ENCODE data around the gene ATP8B4. TPM values are rescaled to one million over a fixed set of nuclear protein-coding genes. Genes with fewer than 3 reads are reported as not detected.

The ATP8B4 gene
- total RNA-seq, 4 donors from 2014 or later = 2.7 to 6.3 (median 3.7) TPM

- H3K36me3 ChIP-seq = no peaks in the 10 kb centered on the region
- no peak overlapping the region for H3K4me3 ChIP-seq
- intact Hi-C loops (cut with DNase I) = no loop called here
- no peaks in the 10 kb centered on the region for H3K9me3 ChIP-seq
- DNase-seq (ENCODE audit: extremely low spot score) = no peak
- H3K27me3 ChIP-seq = no peaks in the 10 kb centered on the region
- TF ChIP-seq POLR2A (IDR thresholded peaks at IDR 0.05; ENCODE audit: low read depth) = no peak
- TF ChIP-seq POLR2AphosphoS5 (IDR thresholded peaks at IDR 0.05) = no peak
- no peak for TF ChIP-seq CTCF (IDR thresholded peaks at IDR 0.05)
- TF ChIP-seq EP300 (IDR thresholded peaks at IDR 0.05) = no peak
- no peaks in the 10 kb centered on the region for H3K4me1 ChIP-seq
- no peak overlapping the region for H3K27ac ChIP-seq (replicated peaks in 1 of 4)
Observed at GRCh38 chr15:50030456-50030855, 88.6 kb downstream of the ATP8B4 start.

GRCh38 chr15:50028326-50028725 lies 90.7 kb downstream of the ATP8B4 start:
- Histone ChIP-seq H3K36me3 (no peaks in the 10 kb centered on the region), H3K27ac (replicated peaks in 1 of 4) (no peak overlapping the region), H3K4me1 (peaks cover 0 to 14% (median 13%) of the 10 kb centered on the region in 4 donors), H3K4me3 (no peak overlapping the region), H3K9me3 (no peaks in the 10 kb centered on the region), H3K27me3 (no peaks in the 10 kb centered on the region)
- no peak for TF ChIP-seq EP300 (IDR thresholded peaks at IDR 0.05)
- no peak for TF ChIP-seq POLR2A (IDR thresholded peaks at IDR 0.05; ENCODE audit: low read depth)
- TF ChIP-seq POLR2AphosphoS5 (IDR thresholded peaks at IDR 0.05) = no peak
- DNase-seq (ENCODE audit: extremely low spot score) = no peak
- intact Hi-C loops (cut with DNase I) = no loop called here

DNA sequence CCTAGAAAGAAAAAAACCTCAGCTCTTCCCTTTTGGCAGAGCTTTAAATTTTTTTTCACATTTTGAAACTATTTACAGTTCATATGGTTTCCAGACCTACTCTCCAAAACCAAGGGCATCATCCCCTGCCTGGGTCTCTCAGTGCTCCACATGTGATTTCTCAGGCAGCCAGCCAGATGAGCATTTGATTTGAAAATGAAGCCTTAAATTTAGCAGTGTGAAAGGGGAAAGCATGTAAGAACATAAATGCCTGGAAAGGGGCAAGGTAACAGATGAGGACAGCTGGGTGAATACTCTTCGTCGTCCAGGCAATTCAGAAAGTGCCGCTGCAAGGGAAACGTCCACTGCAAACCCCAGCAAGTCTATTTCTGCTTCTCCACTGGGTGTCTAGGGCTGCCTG lies 94.8 kb downstream of the ATP8B4 start:
- Histone ChIP-seq H3K27me3 (no peaks in the 10 kb centered on the region), H3K9me3 (no peaks in the 10 kb centered on the region), H3K4me1 (peaks cover 0 to 22% (median 15%) of the 10 kb centered on the region in 4 donors), H3K36me3 (no peaks in the 10 kb centered on the region), H3K27ac (replicated peaks in 1 of 4) (peak overlapping the region in 1 of 4 donors; percentile 36), H3K4me3 (no peak overlapping the region)
- no peak for DNase-seq (ENCODE audit: extremely low spot score)
- TF ChIP-seq POLR2A (IDR thresholded peaks at IDR 0.05; ENCODE audit: low read depth) (no peak), POLR2AphosphoS5 (IDR thresholded peaks at IDR 0.05) (no peak), CTCF (IDR thresholded peaks at IDR 0.05) (no peak), EP300 (IDR thresholded peaks at IDR 0.05) (no peak)
- 27% methylated on average over 4 of the region's 4 CpGs for WGBS
- intact Hi-C loops (cut with DNase I) = no loop called here

GRCh38 chr15:50018491-50018890 lies 100.5 kb downstream of the ATP8B4 start:
- intact Hi-C loops (cut with DNase I) = no loop called here
- no peaks in the 10 kb centered on the region for H3K27me3 ChIP-seq
- no peak for TF ChIP-seq POLR2AphosphoS5 (IDR thresholded peaks at IDR 0.05)
- TF ChIP-seq POLR2A (IDR thresholded peaks at IDR 0.05; ENCODE audit: low read depth) = no peak
- no peak for TF ChIP-seq CTCF (IDR thresholded peaks at IDR 0.05)
- TF ChIP-seq EP300 (IDR thresholded peaks at IDR 0.05) = no peak

GRCh38 chr15:50017522-50017921 lies 101.5 kb downstream of the ATP8B4 start:
- H3K27ac ChIP-seq (replicated peaks in 1 of 4) = peak overlapping the region in 2 of 4 donors; percentile 10 to 30
- WGBS = 50% methylated on average over 1 of the region's 1 CpG
- no peak for TF ChIP-seq POLR2A (IDR thresholded peaks at IDR 0.05; ENCODE audit: low read depth)
- no peak for TF ChIP-seq EP300 (IDR thresholded peaks at IDR 0.05)
- no peak for TF ChIP-seq CTCF (IDR thresholded peaks at IDR 0.05)

More at GRCh38 chr15:50018491-50018890, 100.5 kb downstream of the ATP8B4 start:
- WGBS = 82% methylated on average over 5 of the region's 5 CpGs
- Histone ChIP-seq H3K36me3 (no peaks in the 10 kb centered on the region), H3K9me3 (no peaks in the 10 kb centered on the region), H3K27ac (replicated peaks in 1 of 4) (no peak overlapping the region), H3K4me1 (peaks cover 0 to 27% (median 15%) of the 10 kb centered on the region in 4 donors), H3K4me3 (no peak overlapping the region)
- DNase-seq (ENCODE audit: extremely low spot score) = no peak

More at GRCh38 chr15:50017522-50017921, 101.5 kb downstream of the ATP8B4 start:
- intact Hi-C loops (cut with DNase I) = no loop called here
- Histone ChIP-seq H3K27me3 (no peaks in the 10 kb centered on the region), H3K9me3 (no peaks in the 10 kb centered on the region), H3K36me3 (no peaks in the 10 kb centered on the region), H3K4me3 (no peak overlapping the region), H3K4me1 (peaks cover 0 to 24% (median 15%) of the 10 kb centered on the region in 4 donors)
- DNase-seq (ENCODE audit: extremely low spot score) = no peak

All from esophagus muscularis mucosa (tissue), 4 donors.